Stimulated activated CD8-positive, alpha-beta memory T cell treated with anti-CD3 and anti-CD28 coated beads, Interleukin-2, amount 100 ng/mL, for 48 hours (primary cell): Measurements from ENCODE around the gene SULT1A1.
"Not testable (repeated sequence)": the region's sequence is repeated elsewhere in the genome, so short reads cannot be mapped to it uniquely, and the experiment has no call there.

Source experiments
- DNase-seq, 2 donors: peaks; one replicate each; pipeline ENCODE4 v3.0.0-alpha.2; 2020; ENCODE audit warnings: low read depth in 2 of 2

The SULT1A1 gene

DNA sequence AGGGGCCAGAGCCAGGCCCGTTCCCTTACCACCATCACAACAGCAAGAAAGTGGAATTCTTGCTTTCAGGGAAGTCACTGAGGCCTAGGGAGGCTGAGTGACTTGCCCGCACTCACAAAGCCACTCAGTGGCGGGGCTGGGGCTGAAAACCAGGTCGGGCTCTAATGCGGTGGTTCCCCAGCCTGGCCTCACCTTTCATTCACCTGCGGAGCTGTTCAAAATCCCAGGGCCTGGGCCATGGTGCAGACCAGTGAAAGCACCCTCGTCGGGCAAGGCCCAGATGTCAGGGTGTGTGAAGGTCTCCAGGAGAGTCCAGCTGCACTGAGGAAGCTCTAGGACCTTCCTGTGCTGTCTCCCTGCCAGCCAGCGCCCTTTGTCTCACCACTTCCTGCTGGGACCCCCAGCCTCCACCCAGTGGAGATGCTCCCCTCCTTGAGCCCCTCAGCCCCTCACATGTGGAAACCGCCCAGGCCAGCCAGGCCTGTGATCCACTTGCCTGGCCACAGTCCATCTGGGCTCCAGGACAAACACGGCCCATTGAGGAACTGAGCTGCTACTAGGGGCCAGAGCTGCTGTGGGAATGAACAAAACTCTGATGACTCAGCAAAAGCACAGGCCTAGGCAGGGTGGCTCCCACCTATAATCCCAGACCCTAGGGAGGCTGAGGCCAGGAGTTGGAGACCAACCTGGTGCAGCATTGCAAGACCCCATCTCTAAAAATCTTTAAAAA lies 812 bp downstream of the SULT1A1 start:
- DNase-seq = not testable (repeated sequence)

- DNase-seq = not testable (repeated sequence)
These were observed 1.4 kb downstream of the SULT1A1 start for GRCh38 chr16:28608496-28608808.

DNA sequence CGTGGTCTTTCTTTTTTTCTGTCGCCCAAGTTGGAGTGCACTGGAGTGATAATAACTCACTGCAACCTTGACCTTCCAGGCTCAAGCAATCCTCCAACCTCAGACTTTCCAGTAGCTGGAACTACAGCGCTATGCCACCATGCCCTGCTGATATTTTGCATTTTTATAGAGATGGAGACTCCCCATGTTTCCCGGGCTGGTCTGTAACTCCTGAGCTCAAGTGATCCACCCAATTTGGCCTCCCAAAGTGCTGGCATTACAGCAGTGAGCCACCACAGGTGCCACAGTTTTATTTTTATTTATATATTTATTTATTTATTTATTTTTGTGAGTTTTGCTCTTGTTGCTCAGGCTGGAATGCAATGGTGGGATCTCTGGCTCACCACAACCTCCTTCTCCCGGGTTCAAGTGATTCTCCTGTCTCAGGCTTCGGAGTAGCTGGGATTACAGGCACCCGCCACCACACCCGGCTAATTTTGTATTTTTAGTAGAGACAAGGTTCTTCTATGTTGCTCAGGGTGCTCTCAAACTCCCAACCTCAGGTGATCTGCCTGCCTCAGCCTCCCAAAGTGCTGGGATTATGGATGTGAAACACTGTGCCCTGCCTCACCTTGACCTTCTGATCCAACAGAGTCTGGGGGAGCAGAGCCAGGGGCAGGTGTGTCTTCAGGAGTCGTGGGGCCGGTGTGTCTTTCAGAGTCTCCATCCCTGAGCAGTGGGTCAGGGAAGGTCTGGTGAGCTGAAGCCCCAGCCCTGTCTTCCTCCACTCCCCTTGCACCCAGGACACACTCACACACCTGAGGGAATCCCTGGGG lies 2.0 kb downstream of the SULT1A1 start:
- not testable (repeated sequence) for DNase-seq

DNA sequence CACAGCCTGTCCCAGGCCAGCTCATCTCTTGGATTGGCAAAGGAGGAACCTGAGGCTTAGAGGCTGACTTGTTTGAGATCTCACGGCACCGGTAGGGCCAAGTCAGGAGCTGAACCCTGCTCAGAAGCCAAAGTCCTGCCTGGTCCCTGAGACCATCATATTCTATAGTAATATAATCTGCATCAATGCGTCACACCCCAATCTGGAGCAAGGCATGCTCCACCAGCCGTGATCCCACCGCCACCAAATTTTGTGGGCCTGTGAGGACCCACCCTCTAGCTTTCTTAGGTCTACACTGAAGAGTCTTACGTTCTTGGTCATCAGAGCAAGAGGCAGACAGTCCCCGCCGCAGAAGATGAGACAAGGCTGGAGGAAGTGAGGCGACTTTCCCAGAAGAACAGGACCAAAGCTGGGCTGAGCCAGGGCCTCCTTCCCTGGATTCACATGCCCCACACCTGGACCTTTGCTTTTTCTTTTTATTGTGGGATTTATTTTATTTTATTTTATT lies 2.7 kb downstream of the SULT1A1 start:
- DNase-seq = no peak

DNA sequence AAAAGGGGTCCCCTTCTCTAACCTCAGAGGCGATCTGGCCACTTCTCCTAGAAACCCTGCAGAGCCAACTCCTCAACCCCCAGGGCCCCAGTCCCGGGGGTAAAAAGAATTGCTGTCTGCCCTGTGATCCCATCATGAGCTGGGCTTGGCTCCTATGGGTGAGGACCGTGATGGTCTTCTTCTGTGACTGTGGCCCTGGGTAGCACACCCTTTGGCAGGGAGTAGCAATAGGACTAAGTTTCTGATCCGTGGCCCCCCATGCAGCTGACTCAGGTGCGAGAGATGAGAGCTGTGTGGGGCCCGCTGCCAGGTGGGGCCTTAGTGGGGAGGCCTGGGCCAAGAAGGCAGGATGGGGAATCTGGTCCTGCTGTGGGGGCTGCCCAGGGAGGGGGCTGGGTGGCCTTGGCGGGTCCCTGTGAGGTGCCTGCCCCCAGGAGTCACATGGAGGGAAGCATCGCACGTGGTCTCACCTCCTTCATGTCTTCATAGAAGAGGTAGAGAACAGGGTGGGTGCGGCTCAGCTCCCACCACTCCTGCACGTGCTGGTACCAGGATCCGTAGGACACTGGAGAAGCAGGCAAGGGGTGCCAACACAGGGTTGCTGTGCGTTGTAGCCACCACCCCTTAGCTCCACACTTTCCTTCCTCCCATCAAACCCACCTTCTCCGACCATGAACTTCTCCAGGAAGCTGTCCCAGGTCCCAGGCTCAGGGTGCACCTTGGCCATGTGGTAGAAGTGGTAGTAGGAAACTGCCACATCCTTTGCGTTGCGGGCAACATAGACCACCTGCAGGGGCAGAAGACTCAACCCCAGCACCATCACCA lies 3.3 kb downstream of the SULT1A1 start:
- no peak for DNase-seq

DNA sequence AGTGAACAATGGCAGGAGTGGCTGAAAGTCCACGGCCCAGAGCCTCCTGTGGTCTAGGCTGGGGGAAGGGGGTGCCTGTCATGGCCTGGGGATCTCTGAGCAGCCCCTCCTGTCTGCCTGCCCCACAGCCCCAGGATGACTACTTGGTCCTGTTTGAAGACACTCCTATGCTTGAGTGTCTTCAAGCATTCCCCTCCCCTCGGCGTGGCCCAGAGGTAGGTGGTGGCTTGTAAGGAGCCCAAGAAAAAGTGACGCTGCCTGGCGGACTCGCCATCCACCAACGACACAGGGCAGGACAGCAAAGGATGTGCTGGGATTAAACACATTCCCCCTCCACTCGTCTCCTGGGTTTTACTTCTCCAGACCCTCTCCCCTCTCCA lies 5.7 kb downstream of the SULT1A1 start:
- DNase-seq = no peak

GRCh38 chr16:28603381-28604185 lies 6.3 kb downstream of the SULT1A1 start:
- DNase-seq = no peak

- no peak for DNase-seq
These were observed 7.3 kb downstream of the SULT1A1 start for GRCh38 chr16:28602529-28602928.

- DNase-seq = not testable (repeated sequence)
These were observed 7.8 kb downstream of the SULT1A1 start for GRCh38 chr16:28602062-28602461.

DNA sequence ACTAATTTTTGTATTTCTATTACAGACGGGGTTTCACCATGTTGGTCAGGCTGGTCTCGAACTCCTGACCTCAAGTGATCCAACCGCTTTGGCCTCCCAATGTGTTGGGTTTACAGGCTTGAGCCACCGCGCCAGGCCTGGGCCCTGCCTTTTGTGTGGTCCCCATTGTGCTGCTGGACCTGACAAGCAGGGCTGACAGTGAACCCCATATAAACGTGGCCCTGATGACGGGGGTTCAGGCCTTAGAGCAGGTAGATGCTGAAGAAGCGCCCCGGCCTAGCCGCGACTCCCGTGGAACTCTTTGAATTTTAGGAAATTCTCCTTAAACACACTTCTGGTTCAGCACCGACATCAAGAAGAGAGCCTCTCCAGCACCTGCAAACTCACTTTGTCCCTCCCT lies 8.3 kb downstream of the SULT1A1 start:
- not testable (repeated sequence) for DNase-seq

GRCh38 chr16:28600965-28601364 lies 8.9 kb downstream of the SULT1A1 start:
- DNase-seq = not testable (repeated sequence)

GRCh38 chr16:28599377-28600285 lies 10.2 kb downstream of the SULT1A1 start:
- DNase-seq = not testable (repeated sequence)

DNA sequence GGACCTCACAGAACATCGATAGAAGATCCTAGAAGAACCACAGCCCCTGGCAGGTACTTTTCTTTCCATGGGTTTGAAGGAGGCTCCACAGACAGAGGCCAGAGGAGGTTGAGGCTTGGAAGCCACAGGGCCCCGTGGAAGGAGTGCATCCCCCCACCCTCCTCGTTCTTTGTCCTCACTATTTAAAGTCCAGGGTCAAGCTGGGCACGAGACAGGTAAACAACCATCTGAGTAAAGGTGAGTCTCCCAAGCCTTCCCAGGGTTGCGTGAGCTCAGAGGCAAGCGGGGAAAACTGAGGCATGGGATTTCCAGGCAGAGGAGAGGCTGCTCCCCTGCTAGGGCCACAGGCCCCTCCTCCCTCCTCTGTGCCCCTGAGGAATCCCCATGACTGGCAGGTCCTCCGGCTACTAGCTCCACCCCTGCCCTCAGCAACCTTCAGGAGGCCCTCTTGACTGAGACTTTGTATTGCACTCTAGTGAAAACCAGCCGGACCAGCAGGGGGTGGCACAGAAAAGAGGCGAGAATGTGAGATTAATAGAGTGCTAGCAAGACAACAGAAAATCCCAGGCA lies 12.1 kb downstream of the SULT1A1 start:
- DNase-seq = no peak

DNA sequence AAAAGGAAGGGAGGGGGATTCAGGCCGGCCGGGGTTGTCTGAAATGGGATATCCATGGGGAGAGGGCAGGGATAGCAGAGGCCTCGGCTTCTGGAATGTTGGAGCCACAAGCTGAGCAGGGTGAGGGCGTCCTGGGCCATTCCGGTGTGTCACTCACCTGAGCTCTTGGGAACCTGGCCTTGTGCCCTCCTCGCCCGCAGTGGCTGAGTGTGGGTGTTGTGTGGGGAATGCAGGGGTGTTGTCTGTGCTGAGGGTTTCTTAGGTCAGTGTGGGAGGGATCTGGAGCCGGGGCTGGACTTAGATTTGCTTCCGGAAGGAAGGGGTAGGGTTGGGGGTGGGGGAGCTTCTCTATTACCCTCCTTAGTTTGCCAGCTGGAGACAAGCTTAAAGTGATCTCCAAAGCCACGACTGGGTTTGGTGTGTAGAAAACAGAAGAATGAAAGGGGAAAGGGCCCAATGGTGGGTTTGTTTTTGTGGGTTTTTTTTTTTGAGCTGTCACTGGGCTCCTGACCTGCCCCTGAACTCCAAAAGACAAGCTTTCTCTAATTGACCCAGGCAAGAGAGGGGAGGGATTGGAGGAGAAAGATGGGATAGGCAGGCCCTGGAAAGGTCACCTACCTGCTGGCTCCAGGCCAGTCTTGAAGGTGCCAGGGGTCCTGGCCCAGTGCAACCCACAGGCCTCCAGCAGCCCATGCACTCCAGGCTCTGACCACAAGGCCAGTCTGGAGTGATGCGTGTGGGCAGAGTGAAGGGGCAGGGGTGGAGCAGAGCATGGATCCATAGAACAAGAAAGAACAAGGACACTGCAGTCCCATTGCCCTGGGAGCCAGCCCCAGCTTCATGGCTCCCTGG lies 12.8 kb downstream of the SULT1A1 start, which contains the start of gene SULT1A2:
TSS of gene SULT1A2 (minus strand) at position 211 of the 852 bp plus-strand sequence. CDS start 1,120 bp downstream, outside the sequence.
- no peak for DNase-seq

DNA sequence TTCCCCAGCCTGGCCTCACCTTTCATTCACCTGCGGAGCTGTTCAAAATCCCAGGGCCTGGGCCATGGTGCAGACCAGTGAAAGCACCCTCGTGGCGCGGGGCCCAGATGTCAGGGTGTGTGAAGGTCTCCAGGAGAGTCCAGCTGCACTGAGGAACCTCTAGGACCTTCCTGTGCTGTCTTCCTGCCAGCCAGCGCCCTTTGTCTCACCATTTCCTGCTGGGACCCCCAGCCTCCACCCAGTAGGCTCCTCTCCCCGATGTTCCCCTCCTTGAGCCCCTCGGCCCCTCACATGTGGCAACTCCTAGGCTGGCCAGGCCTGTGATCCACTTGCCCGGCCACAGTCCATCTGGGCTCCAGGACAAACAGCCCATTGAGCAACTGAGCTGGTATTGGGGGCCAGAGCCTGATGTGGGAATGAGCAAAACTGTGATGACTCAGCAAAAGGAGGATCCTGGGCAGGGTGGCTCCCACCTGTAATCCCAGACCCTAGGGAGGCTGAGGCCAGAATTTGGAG lies 13.7 kb downstream of the SULT1A1 start:
- DNase-seq = no peak

- DNase-seq = not testable (repeated sequence)
These were observed 14.4 kb downstream of the SULT1A1 start for GRCh38 chr16:28595451-28595850.

DNA sequence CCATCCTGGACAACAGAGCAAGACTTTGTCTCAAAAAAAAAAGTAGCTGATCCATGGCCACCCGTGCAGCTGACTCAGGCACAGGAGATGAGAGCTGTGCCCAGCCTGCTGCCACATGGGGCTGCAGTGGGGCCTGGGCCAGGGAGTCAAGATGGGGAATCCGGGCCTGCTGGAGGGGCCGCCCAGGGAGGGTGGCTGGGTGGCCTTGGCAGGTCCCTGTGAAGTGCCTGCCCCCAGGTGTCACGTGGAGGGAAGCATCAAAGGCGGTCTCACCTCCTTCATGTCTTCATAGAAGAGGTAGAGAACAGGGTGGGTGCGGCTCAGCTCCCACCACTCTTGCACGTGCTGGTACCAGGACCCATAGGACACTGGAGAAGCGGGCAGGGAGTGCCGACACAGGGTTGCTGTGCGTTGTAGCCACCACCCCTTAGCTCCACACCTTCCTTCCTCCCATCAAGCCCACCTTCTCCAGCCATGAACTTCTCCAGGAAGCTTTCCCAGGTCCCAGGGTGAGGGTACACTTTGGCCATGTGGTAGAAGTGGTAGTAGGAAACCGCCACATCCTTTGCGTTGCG lies 16.8 kb downstream of the SULT1A1 start:
- no peak for DNase-seq

DNA sequence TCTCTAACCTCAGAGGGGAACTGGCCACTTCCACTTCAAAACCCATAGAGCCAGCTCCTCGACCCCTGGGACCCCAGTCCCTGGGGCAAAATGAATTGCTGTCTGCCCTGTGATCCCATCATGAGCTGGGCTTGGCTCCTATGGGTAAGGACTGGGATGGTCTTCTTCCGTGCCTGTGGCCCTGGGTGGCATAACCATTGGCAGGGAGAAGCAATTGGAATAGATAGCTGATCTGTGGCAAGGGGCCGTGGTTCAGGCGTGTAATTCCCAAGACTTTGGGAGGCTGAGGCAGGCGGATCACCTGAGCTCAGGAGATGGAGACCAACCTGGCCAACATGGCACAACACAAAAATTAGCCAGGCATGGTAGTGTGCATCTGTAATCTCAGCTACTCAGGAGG lies 17.3 kb downstream of the SULT1A1 start:
- DNase-seq = no peak
